Spinal cord (tissue), 10 donors: Measurements from ENCODE around the gene DNAH6. TPM values are rescaled to one million over a fixed set of nuclear protein-coding genes. Genes with fewer than 3 reads are reported as not detected.
"Not testable (repeated sequence)": the region's sequence is repeated elsewhere in the genome, so short reads cannot be mapped to it uniquely, and the experiment has no call there.

ENCODE experiments used
- DNase-seq, 6 donors: peaks; one replicate each; pipeline versions ENCODE4 v3.0.0 to v3.0.0-alpha.2; 2013 to 2015; ENCODE audit warnings: low spot score in 6 of 6, low read depth in 4 of 6
- H3K27ac ChIP-seq: one replicate; pipeline ENCODE4 v1.5.1; 2013; ENCODE audit warnings: low read depth, low read length, control low read depth
- H3K27me3 ChIP-seq: one replicate; pipeline ENCODE4 v1.6.1; 2013; ENCODE audit warnings: low read length; ENCODE audit not compliant: control insufficient read depth, insufficient read depth
- H3K36me3 ChIP-seq: one replicate; pipeline ENCODE4 v1.6.1; 2013; ENCODE audit warnings: low read length; ENCODE audit not compliant: control insufficient read depth, insufficient read depth
- H3K4me1 ChIP-seq: one replicate; pipeline ENCODE4 v1.6.1; 2013; ENCODE audit warnings: low read length; ENCODE audit not compliant: control insufficient read depth, insufficient read depth
- H3K4me3 ChIP-seq: one replicate; pipeline ENCODE4 v1.5.1; 2013; ENCODE audit warnings: low read depth, low read length, control low read depth
- H3K9me3 ChIP-seq: one replicate; pipeline ENCODE4 v1.6.1; 2013; ENCODE audit warnings: low read length; ENCODE audit not compliant: control insufficient read depth, insufficient read depth
- WGBS: methylation state at CpG from one replicate; pipeline ENCODE4 v1.1.5; 2013; ENCODE audit warnings: missing lambda C conversion rate; ENCODE audit not compliant: insufficient coverage; 5-methylcytosine and 5-hydroxymethylcytosine counted together
- polyA plus RNA-seq, 2 donors: library from polyadenylated mRNA; unstranded; fragments of 120-200 nt; gene quantifications; one replicate each; pipeline ENCODE4 v1.2.1, GENCODE V29; 2013; ENCODE audit not compliant: insufficient read length in 2 of 2
- total RNA-seq, 2 donors: library from RNA; depleted of rRNA in 1 of 2; stranded (reverse); fragments of 120-200 nt in 1 of 2; fragments of >200 nt in 1 of 2; gene quantifications; one replicate each; pipeline versions ENCODE4 v1.2.3 to v1.2.4, GENCODE V29; 2013 to 2014
- donor health status: healthy.

Gene DNAH6
- total and polyA plus RNA-seq, 4 donors, result 1.6 to 7.8 (median 4.7) TPM

- Histone ChIP-seq H3K4me3 (no peak overlapping the region), H3K27me3 (no peaks in the 10 kb centered on the region), H3K36me3 (no peaks in the 10 kb centered on the region), H3K4me1 (no peaks in the 10 kb centered on the region), H3K27ac (no peak overlapping the region), H3K9me3 (no peaks in the 10 kb centered on the region)
- WGBS, result 80% methylated on average over 1 of the region's 1 CpG
- DNase-seq, result peak in 1 of 6 donors; percentile 3
Observed at GRCh38 chr2:84537251-84537650, 21.0 kb downstream of the DNAH6 start.

- DNase-seq, result no peak
- Histone ChIP-seq H3K4me1 (no peaks in the 10 kb centered on the region), H3K36me3 (no peaks in the 10 kb centered on the region), H3K27ac (no peak overlapping the region), H3K27me3 (no peaks in the 10 kb centered on the region), H3K9me3 (no peaks in the 10 kb centered on the region), H3K4me3 (no peak overlapping the region)
Observed at GRCh38 chr2:84539729-84540128, 23.4 kb downstream of the DNAH6 start.

- H3K36me3 ChIP-seq, result no peaks in the 10 kb centered on the region
- DNase-seq, result no peak
- no peak overlapping the region for H3K4me3 ChIP-seq
- H3K4me1 ChIP-seq, result no peaks in the 10 kb centered on the region
- no peaks in the 10 kb centered on the region for H3K27me3 ChIP-seq
- no peaks in the 10 kb centered on the region for H3K9me3 ChIP-seq
- H3K27ac ChIP-seq, result no peak overlapping the region
Observed at GRCh38 chr2:84545005-84545404, 28.7 kb downstream of the DNAH6 start.

GRCh38 chr2:84546551-84546950 is 30.3 kb downstream of the DNAH6 start:
- Histone ChIP-seq H3K4me1 (no peaks in the 10 kb centered on the region), H3K27ac (no peak overlapping the region), H3K36me3 (no peaks in the 10 kb centered on the region), H3K9me3 (no peaks in the 10 kb centered on the region), H3K27me3 (no peaks in the 10 kb centered on the region), H3K4me3 (no peak overlapping the region)
- 60% methylated on average over 1 of the region's 2 CpGs for WGBS
- DNase-seq, result no peak

GRCh38 chr2:84548303-84548702 is 32.0 kb downstream of the DNAH6 start:
- H3K27ac ChIP-seq, result no peak overlapping the region
- no peaks in the 10 kb centered on the region for H3K4me1 ChIP-seq
- H3K36me3 ChIP-seq, result no peaks in the 10 kb centered on the region
- DNase-seq, result no peak
- no CpG with 5 or more reads among the region's 1 CpG for WGBS
- no peak overlapping the region for H3K4me3 ChIP-seq
- no peaks in the 10 kb centered on the region for H3K27me3 ChIP-seq
- H3K9me3 ChIP-seq, result no peaks in the 10 kb centered on the region

- no peak overlapping the region for H3K4me3 ChIP-seq
- WGBS, result no CpG with 5 or more reads among the region's 1 CpG
- no peaks in the 10 kb centered on the region for H3K27me3 ChIP-seq
- H3K27ac ChIP-seq, result no peak overlapping the region
- no peaks in the 10 kb centered on the region for H3K9me3 ChIP-seq
- no peak for DNase-seq
- H3K36me3 ChIP-seq, result no peaks in the 10 kb centered on the region
- H3K4me1 ChIP-seq, result no peaks in the 10 kb centered on the region
Observed at GRCh38 chr2:84550916-84551315, 34.6 kb downstream of the DNAH6 start.

- H3K4me1 ChIP-seq, DNase-seq, H3K27me3 ChIP-seq, H3K4me3 ChIP-seq, H3K9me3 ChIP-seq, H3K27ac ChIP-seq, H3K36me3 ChIP-seq: not testable (repeated sequence)
- 100% methylated on average over 2 of the region's 6 CpGs for WGBS
Observed at GRCh38 chr2:84551526-84551925, 35.2 kb downstream of the DNAH6 start.

GRCh38 chr2:84556190-84556589 is 39.9 kb downstream of the DNAH6 start:
- 90% methylated on average over 2 of the region's 3 CpGs for WGBS

GRCh38 chr2:84559838-84560237 is 43.5 kb downstream of the DNAH6 start:
- Histone ChIP-seq H3K27ac (no peak overlapping the region), H3K4me1 (no peaks in the 10 kb centered on the region), H3K27me3 (no peaks in the 10 kb centered on the region), H3K36me3 (no peaks in the 10 kb centered on the region), H3K4me3 (no peak overlapping the region), H3K9me3 (peaks cover 4% of the 10 kb centered on the region)
- DNase-seq, result no peak

More at GRCh38 chr2:84556190-84556589, 39.9 kb downstream of the DNAH6 start:
- H3K27ac ChIP-seq, result no peak overlapping the region
- H3K4me1 ChIP-seq, result no peaks in the 10 kb centered on the region
- DNase-seq, result no peak
- H3K4me3 ChIP-seq, result no peak overlapping the region
- H3K36me3 ChIP-seq, result no peaks in the 10 kb centered on the region
- no peaks in the 10 kb centered on the region for H3K27me3 ChIP-seq
- H3K9me3 ChIP-seq, result peaks cover 4% of the 10 kb centered on the region

- no peaks in the 10 kb centered on the region for H3K27me3 ChIP-seq
- DNase-seq, result no peak
- H3K36me3 ChIP-seq, result no peaks in the 10 kb centered on the region
- no peaks in the 10 kb centered on the region for H3K9me3 ChIP-seq
- H3K4me1 ChIP-seq, result no peaks in the 10 kb centered on the region
- 100% methylated on average over 1 of the region's 3 CpGs for WGBS
- no peak overlapping the region for H3K4me3 ChIP-seq
- H3K27ac ChIP-seq, result no peak overlapping the region
Observed at GRCh38 chr2:84579661-84580060, 63.4 kb downstream of the DNAH6 start.
